HEK293T (cell line): ENCODE results near the gene GBGT1.
A peak's percentile ranks its signal among the peaks of the same experiment; 100 is the strongest.

Source experiments
- CTCF ChIA-PET: fragments of 350-600 bp; formaldehyde crosslinking; extraction: SDS; loops from one replicate; lab custom pipeline; 2021; ENCODE audit warnings: antibody characterized with exemption, inconsistent platforms; lab: Yijun Ruan, JAX
- POLR2A ChIA-PET: fragments of 350-600 bp; formaldehyde crosslinking; extraction: SDS; loops from one replicate; lab custom pipeline; 2020; ENCODE audit warnings: antibody characterized with exemption, inconsistent platforms; lab: Yijun Ruan, JAX
- DNase-seq: peaks from one replicate; pipeline ENCODE4 v3.0.0; 2012; ENCODE audit warnings: mixed read lengths; ENCODE audit errors: extremely low spot score
- ARNT ChIP-seq: fragments of 450-650 bp; IDR thresholded peaks from 2 replicates; pipeline ENCODE4 v1.6.1; 2017; ENCODE audit warnings: mild to moderate bottlenecking
- BHLHE40 ChIP-seq: fragments of 450-650 bp; IDR thresholded peaks from 2 replicates; pipeline ENCODE4 v1.6.1; 2016; ENCODE audit warnings: mild to moderate bottlenecking, moderate library complexity, borderline replicate concordance
- CTBP1 ChIP-seq: fragments of 450-650 bp; IDR thresholded peaks from 2 replicates; pipeline ENCODE4 v1.6.1; 2016; ENCODE audit warnings: borderline replicate concordance
- ELF4 ChIP-seq: fragments of 450-650 bp; IDR thresholded peaks from 2 replicates; pipeline ENCODE4 v1.6.1; 2017; ENCODE audit warnings: antibody characterized with exemption
- FOXA1 ChIP-seq: fragments of 450-650 bp; IDR thresholded peaks from 2 replicates; pipeline ENCODE4 v1.6.1; 2016; ENCODE audit warnings: mild to moderate bottlenecking
- FOXK2 ChIP-seq: fragments of 450-650 bp; IDR thresholded peaks from 2 replicates; pipeline ENCODE4 v1.6.1; 2016; ENCODE audit warnings: mild to moderate bottlenecking
- FOXM1 ChIP-seq: fragments of 450-650 bp; IDR thresholded peaks from 2 replicates; pipeline ENCODE4 v1.6.1; 2017; ENCODE audit warnings: mild to moderate bottlenecking, borderline replicate concordance
- HDGF ChIP-seq: fragments of 450-650 bp; IDR thresholded peaks from 2 replicates; pipeline ENCODE4 v1.6.1; 2017; ENCODE audit warnings: antibody characterized with exemption, borderline replicate concordance
- L3MBTL2 ChIP-seq: fragments of 450-650 bp; conservative IDR thresholded peaks from 2 replicates; pipeline ENCODE4 v1.6.1; 2016; ENCODE audit warnings: mild to moderate bottlenecking
- LEF1 ChIP-seq: fragments of 450-650 bp; IDR thresholded peaks from 2 replicates; pipeline ENCODE4 v1.6.1; 2017; ENCODE audit warnings: mild to moderate bottlenecking, borderline replicate concordance
- NFRKB ChIP-seq: fragments of 450-650 bp; IDR thresholded peaks from 2 replicates; pipeline ENCODE4 v1.6.1; 2016; ENCODE audit warnings: mild to moderate bottlenecking, moderate library complexity
- PKNOX1 ChIP-seq: fragments of 450-650 bp; IDR thresholded peaks from 2 replicates; pipeline ENCODE4 v1.6.1; 2016
- SP1 ChIP-seq: fragments of 450-650 bp; IDR thresholded peaks from 2 replicates; pipeline ENCODE4 v1.6.1; 2017
- SUZ12 ChIP-seq: fragments of 450-650 bp; IDR thresholded peaks from 2 replicates; pipeline ENCODE4 v1.6.1; 2016; ENCODE audit warnings: mild to moderate bottlenecking
- TARDBP ChIP-seq: fragments of 450-650 bp; IDR thresholded peaks from 2 replicates; pipeline ENCODE4 v1.6.1; 2016
- ZNF384 ChIP-seq: fragments of 450-650 bp; IDR thresholded peaks from 2 replicates; pipeline ENCODE4 v1.6.1; 2016

The GBGT1 gene

GRCh38 chr9:133195029-133195428, 31.3 kb upstream of the GBGT1 start:
- ChIA-PET POLR2A (no interaction called here), CTCF (no interaction called here)
- TF ChIP-seq BHLHE40 (no peak), ARNT (no peak), FOXM1 (no peak), FOXK2 (no peak), PKNOX1 (no peak), ELF4 (no peak), FOXA1 (no peak), LEF1 (no peak), HDGF (no peak), SUZ12 (no peak), SP1 (no peak), L3MBTL2 (no peak), NFRKB (no peak)
- no peak for DNase-seq

GRCh38 chr9:133194597-133194996, 30.9 kb upstream of the GBGT1 start:
- CTCF ChIA-PET: no interaction called here

GRCh38 chr9:133191989-133192388, 28.3 kb upstream of the GBGT1 start:
- no peak for DNase-seq
- CTCF ChIA-PET: no interaction called here
- no peak for TF ChIP-seq ZNF384
- TF ChIP-seq FOXM1: no peak
- TF ChIP-seq SUZ12: no peak
- TF ChIP-seq BHLHE40: no peak
- no peak for TF ChIP-seq HDGF
- no peak for TF ChIP-seq FOXK2
- TF ChIP-seq FOXA1: no peak
- no peak for TF ChIP-seq L3MBTL2
- no peak for TF ChIP-seq ELF4
- TF ChIP-seq ARNT: no peak
- TF ChIP-seq PKNOX1: no peak
- TF ChIP-seq NFRKB: no peak
- no peak for TF ChIP-seq LEF1
- TF ChIP-seq TARDBP: no peak
- TF ChIP-seq CTBP1: no peak
- TF ChIP-seq SP1: no peak
- POLR2A ChIA-PET: no interaction called here

More at GRCh38 chr9:133194597-133194996, 30.9 kb upstream of the GBGT1 start:
- POLR2A ChIA-PET: no interaction called here
- no peak for DNase-seq
- TF ChIP-seq PKNOX1 (no peak), ARNT (no peak), SUZ12 (no peak), ELF4 (no peak), BHLHE40 (no peak)

- TF ChIP-seq SP1: no peak
- no peak for TF ChIP-seq CTBP1
- peak; percentile 54; the same call in 1 of the 2 replicates for TF ChIP-seq ARNT
- ChIA-PET CTCF (interaction anchor here (0.6 to 0.7 kb wide), 4 partner anchors 140 to 773 kb away, joined by 3 to 5 read pairs (median 4); no protein-coding TSS in a partner anchor), POLR2A (no interaction called here)
- DNase-seq: no peak
These were observed 26.1 kb upstream of the GBGT1 start for GRCh38 chr9:133189826-133190225.

GRCh38 chr9:133188843-133189180, 25.1 kb upstream of the GBGT1 start:
- CTCF ChIA-PET: interaction anchor here (0.6 to 3.7 kb wide), 2 partner anchors 141 to 373 kb away, joined by 3 to 37 read pairs; no protein-coding TSS in a partner anchor
- no peak for TF ChIP-seq L3MBTL2
- no peak for TF ChIP-seq ARNT
- TF ChIP-seq SP1: no peak
- TF ChIP-seq FOXK2: no peak
- TF ChIP-seq FOXA1: no peak
- no peak for TF ChIP-seq TARDBP
- no peak for TF ChIP-seq SUZ12
- no peak for TF ChIP-seq FOXM1
- DNase-seq: no peak
- POLR2A ChIA-PET: no interaction called here

GRCh38 chr9:133188006-133188842, 24.5 kb upstream of the GBGT1 start:
- POLR2A ChIA-PET: no interaction called here
- TF ChIP-seq SP1: no peak
- peak; percentile 67 for TF ChIP-seq PKNOX1
- CTCF ChIA-PET: interaction anchor here (0.6 to 3.7 kb wide), 3 partner anchors 14 to 374 kb away, joined by 3 to 37 read pairs (median 3); no protein-coding TSS in a partner anchor
- DNase-seq: peak; percentile 65
